PFSK-1 (cell line): Measurements from ENCODE around the gene NAT8L.

Experiments
- REST ChIP-seq, 2 experiments: IDR thresholded peaks; 2 replicates each; pipeline versions ENCODE4 v1.6.1 to v1.8.0; 2011 to 2012; ENCODE audit warnings: low read depth in 2 of 2, low read length in 2 of 2, control low read depth in 1 of 2, inconsistent platforms in 1 of 2, mild to moderate bottlenecking in 1 of 2, moderate library complexity in 1 of 2; ENCODE audit not compliant: insufficient read depth in 1 of 2
- SIN3A ChIP-seq: IDR thresholded peaks from 2 replicates; pipeline ENCODE4 v1.6.1; 2012; ENCODE audit warnings: mild to moderate bottlenecking, low read length, moderate library complexity, borderline replicate concordance; ENCODE audit not compliant: insufficient read depth
- TAF1 ChIP-seq: IDR thresholded peaks from 2 replicates; pipeline ENCODE4 v1.6.1; 2012; ENCODE audit warnings: low read length, control low read depth, borderline replicate concordance; ENCODE audit not compliant: insufficient read depth

GRCh38 chr4:2084316-2084715 lies 25.2 kb downstream of the NAT8L start:
- TF ChIP-seq REST (IDR thresholded peaks at IDR 0.05; ENCODE audit: insufficient read depth in 1 of 2, low read depth in 2 of 2, low read length in 2 of 2) (no peak), TAF1 (no peak), SIN3A (no peak)
